Gastrocnemius medialis (tissue), 4 donors: ENCODE results near the gene HNRNPK. TPM values are rescaled to one million over a fixed set of nuclear protein-coding genes. Genes with fewer than 3 reads are reported as not detected.

ENCODE experiments used
- ATAC-seq, 2 donors: fragments of 150-250 bp; one replicate each; pipeline ENCODE4 v1.9.1; 2016
- DNase-seq, 2 donors: peaks; one replicate each; pipeline ENCODE4 v3.0.0-alpha.2; 2019
- H3K27ac ChIP-seq, 4 donors: fragments of 200-600 bp; sonication (generic); 1 replicate in 1 of 4; 2 replicates in 3 of 4; pipeline ENCODE4 v1.5.1; 2016 to 2018; ENCODE audit warnings: mild to moderate bottlenecking in 2 of 4, moderate library complexity in 1 of 4
- H3K27me3 ChIP-seq, 3 donors: fragments of 200-600 bp; sonication (generic) in 2 of 3; 1 replicate in 1 of 3; 2 replicates in 2 of 3; pipeline versions ENCODE4 v1.5.1 to v1.6.0; 2016 to 2019; ENCODE audit warnings: mild to moderate bottlenecking in 1 of 3, moderate library complexity in 1 of 3
- H3K36me3 ChIP-seq, 2 donors: fragments of 200-600 bp; sonication (generic) in 1 of 2; one replicate each; pipeline ENCODE4 v1.5.1; 2017 to 2018
- H3K4me1 ChIP-seq, 2 donors: fragments of 200-600 bp; sonication (generic) in 1 of 2; one replicate each; pipeline ENCODE4 v1.5.1; 2016 to 2017; ENCODE audit warnings: mild to moderate bottlenecking in 2 of 2
- H3K4me3 ChIP-seq, 4 donors: fragments of 200-600 bp; sonication (generic) in 3 of 4; 1 replicate in 1 of 4; 2 replicates in 3 of 4; pipeline ENCODE4 v1.5.1; 2016 to 2019; ENCODE audit warnings: mild to moderate bottlenecking in 2 of 4
- H3K9me3 ChIP-seq, 3 donors: fragments of 200-600 bp; sonication (generic) in 2 of 3; 1 replicate in 1 of 3; 2 replicates in 2 of 3; pipeline ENCODE4 v1.5.1; 2016 to 2019
- POLR2A ChIP-seq, 2 donors: fragments of 450-650 bp; IDR thresholded peaks; one replicate each; pipeline ENCODE4 v1.6.1; 2017; ENCODE audit warnings: antibody characterized with exemption in 2 of 2, mild to moderate bottlenecking in 2 of 2, moderate library complexity in 2 of 2
- in situ Hi-C, 4 donors: fragments of 200-750 bp; cut with MboI; loops; one replicate each; pipeline versions ENCODE4 v1.15.0 to v1.8.0; 2017; ENCODE audit warnings: low sequenced_read_pairs in 4 of 4
- intact Hi-C: fragments of 100-400 bp; cut with DNase I; formaldehyde crosslinking; loops from one replicate; pipeline ENCODE4 v1.15.1; 2023; ENCODE audit warnings: low total_unique reads
- total RNA-seq, 4 donors: library from RNA; depleted of rRNA; stranded (reverse); fragments of >200 nt; gene quantifications; one replicate each; pipeline versions ENCODE4 v1.1.0 to v1.2.3, GENCODE V29; 2016
- TF ChIP-seq, protein P1 (sequence below), 5 experiments: fragments of 450-650 bp in 3 of 5; fragments of 200-600 bp in 2 of 5; sonication (generic) in 2 of 5; IDR thresholded peaks in 4 of 5; conservative IDR thresholded peaks in 1 of 5; 1 replicate in 4 of 5; 2 replicates in 1 of 5; pipeline ENCODE4 v1.5.1; 2016 to 2019; ENCODE audit warnings: antibody characterized with exemption in 5 of 5, mild to moderate bottlenecking in 3 of 5, moderate library complexity in 3 of 5

The HNRNPK gene
- total RNA-seq, 4 donors from 2014 or later: 313 to 390 (median 349) TPM

- in situ Hi-C loops: no loop called here
- ATAC-seq: no peak
Observed at GRCh38 chr9:83960991-83961390, 19.0 kb downstream of the HNRNPK start.

GRCh38 chr9:83959061-83959460 is 21.0 kb downstream of the HNRNPK start:
- H3K27me3 ChIP-seq: no peaks in the 10 kb centered on the region
- H3K36me3 ChIP-seq: peaks cover 0 to 5% of the 10 kb centered on the region in 2 donors
- in situ Hi-C loops: no loop called here
- intact Hi-C loops: no loop called here
- ATAC-seq (peak; percentile 16 to 46), DNase-seq (peak in 1 of 2 donors; percentile 52)
- TF ChIP-seq, protein P1, sequence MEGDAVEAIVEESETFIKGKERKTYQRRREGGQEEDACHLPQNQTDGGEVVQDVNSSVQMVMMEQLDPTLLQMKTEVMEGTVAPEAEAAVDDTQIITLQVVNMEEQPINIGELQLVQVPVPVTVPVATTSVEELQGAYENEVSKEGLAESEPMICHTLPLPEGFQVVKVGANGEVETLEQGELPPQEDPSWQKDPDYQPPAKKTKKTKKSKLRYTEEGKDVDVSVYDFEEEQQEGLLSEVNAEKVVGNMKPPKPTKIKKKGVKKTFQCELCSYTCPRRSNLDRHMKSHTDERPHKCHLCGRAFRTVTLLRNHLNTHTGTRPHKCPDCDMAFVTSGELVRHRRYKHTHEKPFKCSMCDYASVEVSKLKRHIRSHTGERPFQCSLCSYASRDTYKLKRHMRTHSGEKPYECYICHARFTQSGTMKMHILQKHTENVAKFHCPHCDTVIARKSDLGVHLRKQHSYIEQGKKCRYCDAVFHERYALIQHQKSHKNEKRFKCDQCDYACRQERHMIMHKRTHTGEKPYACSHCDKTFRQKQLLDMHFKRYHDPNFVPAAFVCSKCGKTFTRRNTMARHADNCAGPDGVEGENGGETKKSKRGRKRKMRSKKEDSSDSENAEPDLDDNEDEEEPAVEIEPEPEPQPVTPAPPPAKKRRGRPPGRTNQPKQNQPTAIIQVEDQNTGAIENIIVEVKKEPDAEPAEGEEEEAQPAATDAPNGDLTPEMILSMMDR (IDR thresholded peaks at IDR 0.05 in 4 of 5, conservative IDR thresholded peaks at IDR 0.05 in 1 of 5): no peak
- TF ChIP-seq POLR2A (IDR thresholded peaks at IDR 0.05): no peak
- peak overlapping the region in 3 of 4 donors; percentile 7 to 56 (median 15) for H3K27ac ChIP-seq
- H3K4me1 ChIP-seq: peaks cover 11 to 17% of the 10 kb centered on the region in 2 donors
- H3K9me3 ChIP-seq: no peaks in the 10 kb centered on the region
- no peak overlapping the region for H3K4me3 ChIP-seq

More at GRCh38 chr9:83960991-83961390, 19.0 kb downstream of the HNRNPK start:
- H3K36me3 ChIP-seq: peaks cover 0 to under 1% of the 10 kb centered on the region in 2 donors
- intact Hi-C loops: no loop called here
- no peak for DNase-seq
- H3K27me3 ChIP-seq: no peaks in the 10 kb centered on the region
- TF ChIP-seq POLR2A (IDR thresholded peaks at IDR 0.05): no peak
- TF ChIP-seq, protein P1 (IDR thresholded peaks at IDR 0.05 in 4 of 5, conservative IDR thresholded peaks at IDR 0.05 in 1 of 5): no peak
- no peak overlapping the region for H3K27ac ChIP-seq
- no peak overlapping the region for H3K4me3 ChIP-seq
- no peaks in the 10 kb centered on the region for H3K9me3 ChIP-seq
- H3K4me1 ChIP-seq: peaks cover under 1 to 6% of the 10 kb centered on the region in 2 donors

GRCh38 chr9:83957248-83957513 is 22.8 kb downstream of the HNRNPK start:
- peak overlapping the region; percentile 78 to 96 (median 84) for H3K4me3 ChIP-seq
- intact Hi-C loops: no loop called here

GRCh38 chr9:83956436-83957247 is 23.4 kb downstream of the HNRNPK start:
- H3K4me3 ChIP-seq: peak overlapping the region; percentile 78 to 96 (median 84)
- TF ChIP-seq, protein P1 (IDR thresholded peaks at IDR 0.05 in 4 of 5, conservative IDR thresholded peaks at IDR 0.05 in 1 of 5): no peak
- peak in 1 of 2 donors; percentile 12 for TF ChIP-seq POLR2A (IDR thresholded peaks at IDR 0.05)
- H3K27me3 ChIP-seq: no peaks in the 10 kb centered on the region
- peak overlapping the region; percentile 78 to 92 (median 88) for H3K27ac ChIP-seq
- intact Hi-C loops: loop anchor here (1.0 kb wide), 1 partner anchor 23 kb away; no protein-coding TSS in a partner anchor
- no peaks in the 10 kb centered on the region for H3K9me3 ChIP-seq
- peaks cover 0 to 29% of the 10 kb centered on the region in 2 donors for H3K36me3 ChIP-seq
- peak; percentile 86 to 89 for ATAC-seq
- in situ Hi-C loops: no loop called here
- peak; percentile 64 to 69 for DNase-seq
- H3K4me1 ChIP-seq: peaks cover 11 to 17% of the 10 kb centered on the region in 2 donors

More at GRCh38 chr9:83957248-83957513, 22.8 kb downstream of the HNRNPK start:
- in situ Hi-C loops: no loop called here
- no peak for DNase-seq
- TF ChIP-seq POLR2A (IDR thresholded peaks at IDR 0.05): no peak
- TF ChIP-seq, protein P1 (IDR thresholded peaks at IDR 0.05 in 4 of 5, conservative IDR thresholded peaks at IDR 0.05 in 1 of 5): no peak
- Histone ChIP-seq H3K27ac (peak overlapping the region; percentile 78 to 92 (median 88)), H3K9me3 (no peaks in the 10 kb centered on the region), H3K36me3 (peaks cover 0 to 24% of the 10 kb centered on the region in 2 donors), H3K4me1 (peaks cover 11 to 17% of the 10 kb centered on the region in 2 donors), H3K27me3 (no peaks in the 10 kb centered on the region)
- ATAC-seq: no peak
